Measurements from ENCODE around the gene ITSN2.

DNA sequence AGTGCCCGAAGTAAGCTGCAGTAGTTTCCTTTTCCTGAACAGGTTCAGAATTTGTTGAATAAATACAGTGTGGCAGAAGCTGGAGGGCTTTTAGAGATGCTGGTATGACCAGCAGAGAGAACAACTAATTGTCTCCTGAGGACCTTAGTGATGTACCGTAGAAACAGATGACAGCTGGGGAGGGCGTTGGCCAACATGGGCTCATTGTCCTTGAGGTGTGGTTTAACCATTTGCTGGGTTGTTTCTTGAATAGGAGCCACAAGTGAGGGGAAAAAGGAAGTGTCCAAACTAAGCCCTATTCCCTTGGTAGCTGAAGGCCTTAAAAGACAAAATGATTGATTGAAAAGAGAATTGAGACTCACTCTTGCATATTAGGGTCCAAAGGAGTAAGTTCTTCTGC, 197.2 kb downstream of the ITSN2 start:
- TF ChIP-seq, protein P1, sequence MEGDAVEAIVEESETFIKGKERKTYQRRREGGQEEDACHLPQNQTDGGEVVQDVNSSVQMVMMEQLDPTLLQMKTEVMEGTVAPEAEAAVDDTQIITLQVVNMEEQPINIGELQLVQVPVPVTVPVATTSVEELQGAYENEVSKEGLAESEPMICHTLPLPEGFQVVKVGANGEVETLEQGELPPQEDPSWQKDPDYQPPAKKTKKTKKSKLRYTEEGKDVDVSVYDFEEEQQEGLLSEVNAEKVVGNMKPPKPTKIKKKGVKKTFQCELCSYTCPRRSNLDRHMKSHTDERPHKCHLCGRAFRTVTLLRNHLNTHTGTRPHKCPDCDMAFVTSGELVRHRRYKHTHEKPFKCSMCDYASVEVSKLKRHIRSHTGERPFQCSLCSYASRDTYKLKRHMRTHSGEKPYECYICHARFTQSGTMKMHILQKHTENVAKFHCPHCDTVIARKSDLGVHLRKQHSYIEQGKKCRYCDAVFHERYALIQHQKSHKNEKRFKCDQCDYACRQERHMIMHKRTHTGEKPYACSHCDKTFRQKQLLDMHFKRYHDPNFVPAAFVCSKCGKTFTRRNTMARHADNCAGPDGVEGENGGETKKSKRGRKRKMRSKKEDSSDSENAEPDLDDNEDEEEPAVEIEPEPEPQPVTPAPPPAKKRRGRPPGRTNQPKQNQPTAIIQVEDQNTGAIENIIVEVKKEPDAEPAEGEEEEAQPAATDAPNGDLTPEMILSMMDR (IDR thresholded peaks at IDR 0.05; ENCODE audit: insufficient read depth, low read depth, low read length), result no peak
- TF ChIP-seq EZH2 (IDR thresholded peaks at IDR 0.05; ENCODE audit: insufficient read depth, low read length), result no peak
